Subcutaneous adipose tissue (tissue), 4 donors: ENCODE measurements around the gene VEGFD. TPM values are rescaled to one million over a fixed set of nuclear protein-coding genes. Genes with fewer than 3 reads are reported as not detected.

Source experiments
- CTCF ChIP-seq: fragments of 450-650 bp; IDR thresholded peaks from one replicate; pipeline ENCODE4 v1.5.1; 2016; ENCODE audit warnings: low read depth, mild to moderate bottlenecking, control low read depth, antibody characterized with exemption, moderate library complexity
- total RNA-seq, 4 donors: library from RNA; depleted of rRNA; stranded (reverse); fragments of >200 nt; gene quantifications; one replicate each; pipeline ENCODE4 v1.1.0, GENCODE V29; 2016

VEGFD gene
- total RNA-seq, 4 donors from 2014 or later = 2.6 to 9.0 (median 5.3) TPM

DNA sequence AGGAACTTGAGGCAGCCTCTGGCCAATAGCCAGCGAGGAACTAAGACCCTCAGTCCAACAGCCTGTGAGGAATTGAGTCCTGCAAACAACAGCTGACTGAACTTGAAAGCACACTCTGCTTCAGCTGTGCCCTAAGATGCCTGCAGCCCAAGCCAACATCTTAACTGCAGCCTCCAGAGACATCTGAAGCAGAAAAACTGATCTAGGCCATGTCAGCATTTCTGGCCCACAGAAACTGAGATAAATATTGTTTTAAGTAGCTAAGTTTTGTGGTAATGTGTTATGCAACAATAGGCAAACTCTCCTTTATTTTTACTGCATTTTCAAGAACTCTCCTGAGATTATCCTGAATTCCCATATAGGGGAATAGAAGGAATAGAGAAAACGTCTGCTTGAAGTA is 24.5 kb downstream of the VEGFD start:
- no peak for TF ChIP-seq CTCF

DNA sequence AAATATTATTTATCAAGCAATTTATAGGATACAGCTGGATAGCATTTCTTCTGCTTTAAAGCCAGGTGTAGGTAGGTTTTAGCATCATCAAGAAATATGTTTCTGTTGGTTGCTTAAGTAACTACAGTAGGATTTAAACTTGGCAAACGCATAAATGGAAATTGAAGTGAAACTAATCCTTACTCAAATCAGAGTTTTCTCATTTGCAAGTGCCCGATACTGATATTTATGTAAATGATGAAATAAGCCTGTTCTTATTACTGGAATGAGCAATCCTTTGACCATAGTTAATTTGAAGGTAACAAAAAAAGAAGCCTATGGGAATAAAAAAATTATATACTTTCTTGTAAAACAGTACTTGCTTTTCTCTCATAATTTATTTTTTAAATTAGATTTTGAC is 25.7 kb downstream of the VEGFD start:
- no peak for TF ChIP-seq CTCF

DNA sequence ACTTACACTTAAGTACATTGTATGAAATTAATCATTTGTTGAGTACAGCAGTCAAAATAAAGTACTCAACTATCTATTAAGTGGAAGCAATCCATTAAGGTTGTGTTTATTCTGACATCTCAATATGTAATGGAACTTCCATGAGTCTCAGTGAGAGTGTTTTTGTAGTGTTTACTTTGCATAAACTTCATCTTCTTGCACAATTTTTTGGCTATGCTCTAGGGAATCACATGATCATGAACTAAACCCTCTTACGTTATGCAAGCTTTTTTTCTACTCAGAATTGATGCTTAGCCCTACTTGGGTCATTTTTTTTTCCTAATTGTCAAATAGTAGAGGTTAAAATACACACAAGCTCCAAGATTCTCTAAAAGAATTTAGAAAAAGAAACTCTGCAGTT is 27.8 kb downstream of the VEGFD start:
- no peak for TF ChIP-seq CTCF

DNA sequence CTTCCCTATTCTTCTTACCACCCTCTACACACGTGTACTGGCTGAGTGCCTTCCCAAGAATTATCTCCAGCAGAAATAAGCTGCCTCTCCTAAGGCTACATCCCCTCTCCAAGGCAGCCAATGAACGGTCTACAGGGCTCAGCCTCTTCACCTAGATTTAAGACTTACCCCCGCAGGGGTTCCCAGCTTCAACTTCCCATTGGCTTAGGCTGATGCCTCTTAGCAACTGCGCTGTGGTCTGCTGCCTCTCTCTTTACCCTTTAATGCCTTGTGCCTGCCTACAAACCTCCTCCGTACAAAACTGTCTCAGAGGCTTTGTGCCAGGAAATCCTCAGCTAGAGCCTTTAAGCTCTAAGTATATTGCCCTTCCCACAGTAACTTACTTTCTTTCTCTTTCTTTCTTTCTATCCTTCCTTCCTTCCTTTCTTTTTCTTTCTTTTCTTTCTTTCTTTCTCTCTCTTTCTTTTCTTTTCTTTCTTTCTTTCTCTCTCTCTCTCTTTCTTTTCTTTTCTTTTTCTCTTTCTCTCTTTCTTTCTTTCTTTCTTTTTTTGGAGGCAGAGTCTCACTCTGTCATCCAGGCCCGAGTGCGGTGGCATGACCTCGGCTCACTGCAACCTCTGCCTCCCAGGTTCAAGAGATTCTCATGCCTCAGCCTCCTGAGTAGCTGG is 33.8 kb downstream of the VEGFD start:
- no peak for TF ChIP-seq CTCF

- no peak for TF ChIP-seq CTCF
These were observed 35.2 kb downstream of the VEGFD start for GRCh38 chrX:15349046-15349445.

DNA sequence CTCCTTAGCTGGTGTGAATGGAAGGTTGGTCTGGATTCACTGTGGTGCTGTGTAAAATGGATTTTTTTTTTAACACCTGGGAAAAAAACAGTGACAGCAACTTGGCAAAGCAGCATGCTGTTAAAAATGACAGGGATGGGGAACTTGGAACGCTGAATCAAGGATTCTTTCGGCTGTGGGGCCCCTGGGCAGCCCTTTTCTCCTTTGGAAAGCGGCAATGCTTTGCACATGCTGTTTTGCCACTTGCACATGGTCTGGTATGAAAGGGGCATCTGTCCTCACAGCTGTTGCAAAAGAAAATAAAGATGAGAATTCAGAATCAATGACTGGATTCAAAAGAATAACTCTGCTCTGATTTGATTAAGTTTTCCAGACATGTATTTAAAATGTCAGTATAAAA is 38.2 kb downstream of the VEGFD start:
- no peak for TF ChIP-seq CTCF

GRCh38 chrX:15344106-15344505 is 40.1 kb downstream of the VEGFD start:
- no peak for TF ChIP-seq CTCF
